Activated CD4-positive, alpha-beta T cell treated with anti-CD3 and anti-CD28 coated beads for 4 hours (primary cell): ENCODE results near the gene HS6ST2.
"Not testable (repeated sequence)": the region's sequence is repeated elsewhere in the genome, so short reads cannot be mapped to it uniquely, and the experiment has no call there.

Experiments used
- DNase-seq, 2 donors: peaks; one replicate each; pipeline ENCODE4 v3.0.0-alpha.2; 2020

HS6ST2 gene

DNA sequence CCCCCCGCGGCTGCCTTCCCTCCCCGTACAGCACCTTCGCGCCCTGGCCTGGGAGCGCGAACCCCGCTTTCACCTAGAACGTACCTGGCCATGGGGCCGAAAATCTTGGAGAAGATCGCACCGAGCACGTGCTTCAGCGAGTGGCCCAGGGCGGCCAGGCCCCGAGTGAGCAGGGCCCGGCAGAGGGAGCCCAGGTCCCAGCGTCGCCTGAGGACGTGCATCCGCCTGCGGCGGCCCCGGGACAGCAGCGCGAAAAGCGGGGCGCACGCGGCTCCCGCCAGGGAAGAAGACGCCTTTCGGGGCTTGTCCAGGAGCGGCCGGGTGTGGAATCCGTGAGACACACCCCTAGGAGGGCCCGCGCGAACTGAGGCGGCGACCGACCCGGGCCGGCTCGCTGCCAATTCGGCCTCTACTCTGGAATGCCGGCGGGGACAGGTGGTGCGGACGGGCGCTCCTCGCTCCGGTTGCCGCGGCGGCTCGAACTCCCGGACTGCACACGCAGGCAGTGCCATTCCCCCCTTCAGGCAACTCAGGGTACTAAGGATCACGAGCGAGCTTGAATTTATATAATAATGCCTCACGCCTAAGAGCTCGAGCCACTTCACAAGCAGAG, at the start of gene HS6ST2:
Gene HS6ST2 (minus strand): TSS at position 539 of the 613 bp plus-strand sequence.
- no peak for DNase-seq

DNA sequence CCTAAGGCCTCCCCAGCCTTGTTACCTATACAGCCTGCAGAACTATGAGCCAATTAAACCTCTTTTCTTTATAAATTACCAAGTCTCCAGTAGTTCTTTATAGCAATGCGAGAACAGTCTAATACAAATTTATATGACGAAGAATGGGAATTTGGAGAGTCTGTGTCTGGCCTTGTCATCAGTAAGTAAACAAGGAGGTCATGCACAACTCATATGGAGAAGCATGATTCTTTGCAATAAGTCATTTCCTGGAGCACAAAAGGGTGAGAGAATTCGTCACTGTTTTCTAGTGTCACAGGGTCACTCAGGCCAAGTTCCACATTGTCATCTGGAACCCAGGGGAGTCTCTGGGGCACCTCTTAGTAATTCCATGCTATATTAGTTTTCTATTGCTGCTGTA, 49.0 kb upstream of the HS6ST2 start:
- no peak for DNase-seq

DNA sequence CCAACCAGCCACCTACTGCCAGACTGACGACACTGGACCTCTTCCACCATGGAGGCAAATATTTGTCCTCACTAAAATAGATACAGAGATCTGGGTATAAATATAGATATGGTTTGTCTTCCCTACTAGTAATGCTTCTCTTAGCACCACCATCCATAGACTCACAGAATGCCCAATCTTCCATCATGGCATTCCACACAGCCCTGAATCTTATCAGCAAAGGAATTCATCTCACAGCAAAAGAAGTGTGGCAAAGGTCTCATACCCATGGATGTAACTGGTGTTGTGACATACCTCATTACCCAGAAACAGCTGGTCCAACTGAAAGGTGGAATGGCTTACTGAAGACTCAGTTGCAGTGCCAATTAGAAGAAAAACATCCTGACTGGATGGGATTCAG, 47.2 kb upstream of the HS6ST2 start:
- no peak for DNase-seq

DNA sequence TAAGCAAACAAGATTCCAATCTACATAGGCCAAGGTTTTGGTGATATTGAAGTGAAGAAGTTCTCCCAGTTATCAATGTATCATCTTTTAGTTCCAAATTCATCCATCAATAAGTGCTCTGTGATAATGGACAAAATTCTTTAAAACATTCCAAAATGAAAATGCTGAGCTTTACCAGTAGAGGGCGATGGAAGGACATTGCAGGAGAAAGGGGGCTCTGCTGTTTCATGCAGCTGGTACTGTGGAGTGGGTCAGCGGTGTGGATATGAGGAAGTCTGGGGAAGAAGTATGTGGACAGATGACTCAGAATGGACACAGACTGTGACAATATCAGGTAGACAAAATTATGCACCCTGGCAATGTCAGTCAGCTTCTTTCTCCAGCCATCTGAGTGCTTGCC, 46.6 kb upstream of the HS6ST2 start:
- no peak for DNase-seq

DNA sequence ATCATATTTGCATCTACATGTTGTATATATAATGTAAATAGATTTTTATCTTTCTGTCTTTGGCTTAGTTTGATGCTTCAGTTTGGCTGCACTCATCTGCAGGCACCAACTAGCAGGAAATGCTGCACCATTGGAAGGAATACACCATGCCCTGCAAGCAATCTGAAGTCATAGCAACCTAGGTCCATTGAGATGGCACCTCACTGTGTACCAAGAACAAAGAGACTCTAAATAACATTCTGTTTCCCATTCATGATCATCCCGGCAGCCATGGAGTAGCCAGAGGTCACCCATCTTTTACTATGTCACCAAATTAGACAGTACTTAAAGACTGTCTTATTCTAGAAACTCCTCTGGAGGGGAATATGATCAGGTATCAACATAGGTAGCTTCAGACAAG, 40.8 kb upstream of the HS6ST2 start:
- no peak for DNase-seq

DNA sequence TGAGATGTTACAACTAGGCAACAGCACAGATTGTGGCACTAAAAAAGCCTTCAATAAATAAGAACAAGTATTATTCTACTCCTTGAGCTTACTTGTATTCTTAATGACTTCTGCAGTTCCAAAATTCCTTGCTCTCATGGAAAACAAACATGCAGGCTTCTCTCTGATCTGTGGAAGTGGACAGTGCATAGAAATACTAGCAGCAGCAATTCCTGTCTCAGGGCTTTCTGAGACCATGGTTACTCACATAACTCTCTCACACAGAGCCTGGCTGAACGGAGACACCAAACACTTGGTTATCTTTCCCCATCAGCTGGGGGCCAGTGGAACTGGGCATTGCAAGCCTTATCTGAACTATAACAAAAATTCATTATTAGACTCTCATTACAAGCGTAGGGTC, 32.4 kb upstream of the HS6ST2 start:
- DNase-seq: no peak

DNA sequence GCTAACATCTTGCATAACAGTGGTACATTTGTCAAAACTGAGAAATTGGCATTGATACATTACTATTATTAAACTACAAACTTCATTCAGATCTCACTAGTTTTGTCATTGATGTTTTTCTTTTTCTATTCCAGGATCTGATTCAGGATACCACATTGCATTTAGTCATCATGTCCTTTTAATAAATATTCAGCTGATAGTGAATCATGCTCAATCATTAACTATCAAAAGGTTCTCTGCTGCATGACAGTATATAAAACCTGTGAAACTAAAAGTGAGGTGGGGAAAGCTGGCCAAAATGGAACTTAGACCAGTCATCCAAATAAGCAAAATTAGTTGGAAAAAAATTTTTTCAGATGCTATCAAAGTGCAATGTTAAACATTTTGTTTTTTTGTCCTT, 28.1 kb upstream of the HS6ST2 start:
- DNase-seq: no peak

DNA sequence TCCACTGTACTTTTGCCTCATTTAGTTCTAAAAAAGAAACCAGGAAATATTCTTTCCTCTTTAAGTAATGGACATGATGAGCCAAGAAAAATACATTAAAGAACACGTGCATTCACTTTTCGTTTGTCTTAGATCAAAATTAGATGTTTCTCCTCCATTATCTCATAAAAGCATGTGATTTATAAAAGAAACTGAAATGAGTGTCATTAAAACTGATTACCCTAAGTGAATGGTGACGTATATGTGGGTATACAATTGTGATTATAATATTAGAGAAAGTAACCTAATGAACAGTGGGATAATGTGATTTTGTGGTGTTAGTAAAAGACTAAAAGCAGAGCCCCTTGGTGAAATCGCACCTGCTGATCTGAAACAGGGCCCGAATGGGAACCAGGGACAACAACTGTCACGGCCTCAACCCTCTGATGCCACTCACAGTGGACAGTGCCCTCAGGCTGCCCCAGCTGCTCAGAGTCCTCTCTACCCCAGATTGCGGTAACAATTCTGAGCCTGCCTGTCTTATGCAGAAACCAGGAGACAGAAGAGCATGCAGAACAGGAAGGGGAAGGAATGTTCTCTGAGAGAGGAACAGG, 25.7 kb upstream of the HS6ST2 start:
- DNase-seq: no peak

DNA sequence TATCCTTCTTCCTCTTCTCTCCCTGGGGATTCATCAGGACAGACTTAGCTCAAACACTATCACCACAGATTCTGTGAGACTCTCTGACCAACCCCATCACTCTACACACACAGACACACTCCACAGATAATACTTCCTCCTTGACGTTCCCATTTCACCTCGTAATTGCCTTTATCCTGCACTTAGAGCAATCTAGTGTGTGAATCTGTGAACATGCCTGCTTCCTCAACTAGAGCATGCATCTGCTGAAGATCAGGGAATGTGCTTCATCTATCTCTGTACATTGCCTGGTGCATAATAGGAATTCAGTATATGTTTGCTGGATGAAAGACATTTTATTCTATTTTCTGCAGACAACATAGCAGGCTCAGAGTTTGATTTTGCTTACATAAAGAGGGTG, 25.1 kb upstream of the HS6ST2 start:
- no peak for DNase-seq

DNA sequence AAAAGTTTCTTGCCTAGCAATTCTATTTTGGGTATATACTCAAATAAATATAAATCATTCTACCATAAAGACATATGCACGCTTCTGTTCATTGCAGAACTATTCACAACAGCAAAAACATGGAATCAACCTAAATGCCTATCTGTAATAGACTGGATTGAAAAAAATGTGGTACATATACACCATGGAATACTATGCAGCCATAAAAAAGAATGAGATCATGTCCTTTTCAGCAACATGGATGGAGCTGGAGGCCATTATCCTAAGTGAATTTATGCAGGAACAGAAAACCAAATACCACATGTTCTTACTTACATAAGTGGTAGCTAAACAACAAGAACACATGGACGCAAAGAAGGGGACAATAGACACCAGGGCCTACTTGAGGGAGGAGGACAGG, 21.6 kb upstream of the HS6ST2 start:
- not testable (repeated sequence) for DNase-seq

DNA sequence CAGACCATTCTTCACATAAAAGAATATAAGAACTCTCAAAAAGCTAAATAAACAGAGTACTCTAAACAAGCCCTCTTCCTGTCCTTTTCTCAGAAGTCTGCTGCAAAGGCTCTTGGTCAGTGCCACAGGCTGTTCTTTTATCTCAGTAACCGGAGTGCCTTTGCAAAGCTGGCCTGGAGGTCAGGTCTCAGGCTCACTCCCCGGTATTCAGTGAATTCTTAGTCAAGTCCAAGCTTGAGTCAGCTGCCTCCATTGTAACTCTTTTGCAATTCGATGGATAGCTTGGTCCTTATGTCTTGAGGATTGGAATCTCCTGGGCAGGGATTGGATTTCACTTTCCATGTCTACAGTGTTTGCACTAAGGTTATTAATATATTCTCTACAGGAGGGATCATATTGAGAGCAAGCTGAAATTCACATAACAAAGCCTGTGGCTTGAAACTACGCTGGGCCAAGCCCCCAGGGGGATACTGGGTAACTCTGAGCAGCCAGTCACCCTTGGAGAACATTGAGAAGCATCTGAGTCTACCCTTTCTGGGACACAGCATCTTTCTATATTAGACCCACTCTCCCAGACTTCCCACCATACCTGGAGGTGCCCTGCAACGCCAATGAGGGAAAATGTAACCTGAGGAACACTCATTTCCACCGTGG, 10.0 kb upstream of the HS6ST2 start:
- DNase-seq: no peak

DNA sequence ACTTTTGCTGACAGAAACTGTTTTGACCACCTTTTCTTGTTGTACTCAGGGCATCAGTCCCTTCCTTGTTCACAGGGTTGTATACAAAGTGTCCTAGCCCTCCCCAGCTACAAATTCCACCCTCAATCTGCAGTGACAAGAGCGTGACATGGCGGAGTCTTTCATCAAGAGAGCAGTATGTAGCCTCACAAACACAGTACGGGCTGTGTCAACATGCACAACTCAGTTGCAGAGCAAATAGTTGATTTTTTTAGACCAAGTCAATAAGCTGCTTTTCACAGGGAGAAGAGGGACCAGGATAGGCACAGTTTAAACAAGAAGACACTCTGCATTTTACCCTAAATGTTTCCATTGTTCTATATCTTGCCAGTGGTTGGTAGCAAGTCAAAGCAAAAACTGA, 8.6 kb upstream of the HS6ST2 start:
- no peak for DNase-seq

DNA sequence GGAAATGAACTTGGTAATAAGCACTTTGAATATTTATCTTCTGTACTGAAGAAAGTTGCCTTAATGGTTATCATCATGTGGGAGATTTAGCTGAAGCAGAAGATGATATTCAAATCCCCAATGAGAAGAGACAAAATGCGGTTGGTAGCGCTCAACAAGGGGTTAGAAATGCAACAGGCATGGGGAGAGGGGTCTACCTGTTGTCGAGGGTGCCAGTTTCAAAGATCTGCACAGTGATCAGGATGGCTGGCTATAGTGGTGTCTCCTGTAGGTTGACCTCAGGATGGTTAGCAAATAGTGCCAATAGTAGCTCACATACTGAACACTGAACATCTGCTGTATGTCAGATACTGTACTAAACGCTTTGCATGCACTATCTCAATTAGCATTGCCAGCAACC, 7.0 kb upstream of the HS6ST2 start:
- no peak for DNase-seq

DNA sequence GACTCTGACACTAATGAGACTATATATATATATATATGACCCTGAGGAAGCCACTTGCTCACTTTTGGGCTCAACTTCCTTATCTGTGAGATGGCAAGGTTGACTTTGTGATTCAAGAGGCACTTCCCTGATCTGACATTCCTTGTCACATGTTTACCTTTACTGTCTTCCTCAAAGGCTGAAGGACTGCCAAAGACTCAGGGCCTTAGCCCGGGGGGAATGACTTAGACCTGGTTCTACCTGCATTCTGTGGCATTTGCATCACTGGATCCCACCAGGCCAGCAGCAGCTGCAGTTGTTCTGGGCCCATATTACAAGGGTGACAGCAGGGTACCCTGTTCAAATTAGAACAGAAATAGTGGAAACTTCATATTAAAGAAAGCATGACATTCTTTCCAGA, 3.1 kb upstream of the HS6ST2 start:
- DNase-seq: no peak

DNA sequence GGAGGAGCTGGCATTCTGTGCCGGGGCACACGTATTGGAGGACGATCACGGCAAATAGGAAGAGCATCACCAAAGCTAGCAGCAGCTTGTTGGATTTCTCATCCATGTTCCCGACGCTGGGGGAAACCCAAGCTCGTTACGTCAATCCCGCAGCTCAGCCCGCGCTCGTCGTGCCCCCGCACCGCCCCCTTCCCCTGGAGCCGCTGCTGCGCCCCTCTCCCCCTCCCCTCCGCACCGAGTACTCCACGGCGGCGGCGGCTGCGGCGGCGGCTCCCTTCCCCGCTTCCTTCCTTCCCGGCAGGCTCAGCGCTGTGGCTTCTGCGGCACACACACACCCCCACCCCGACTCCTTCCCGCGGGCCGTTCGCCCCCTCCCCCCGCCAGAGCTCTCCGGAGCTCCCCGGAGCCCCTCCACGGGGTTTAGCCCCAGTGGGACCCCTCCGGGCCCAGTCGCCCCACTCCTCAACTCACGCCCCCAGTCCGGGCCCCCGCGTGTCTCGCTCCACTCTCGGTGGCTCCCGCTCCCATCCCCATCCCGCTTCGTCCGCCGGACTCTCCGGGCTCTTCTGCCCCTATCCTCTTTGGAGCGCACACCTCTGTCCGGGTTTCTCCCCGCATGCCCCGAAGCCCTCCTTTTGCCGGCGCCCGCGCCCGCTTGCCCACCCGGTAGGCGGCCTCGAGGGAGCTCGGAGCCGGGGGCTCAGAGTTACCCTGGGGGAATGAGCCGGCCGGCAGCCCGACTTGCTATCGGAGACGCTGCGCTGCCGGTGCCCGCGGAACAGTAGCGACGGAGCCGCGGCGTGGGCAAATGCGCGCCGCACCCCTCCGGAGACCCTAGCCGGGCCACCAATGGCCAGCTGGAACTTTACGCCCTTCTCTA, 978 bp downstream of the HS6ST2 start:
- DNase-seq: no peak

DNA sequence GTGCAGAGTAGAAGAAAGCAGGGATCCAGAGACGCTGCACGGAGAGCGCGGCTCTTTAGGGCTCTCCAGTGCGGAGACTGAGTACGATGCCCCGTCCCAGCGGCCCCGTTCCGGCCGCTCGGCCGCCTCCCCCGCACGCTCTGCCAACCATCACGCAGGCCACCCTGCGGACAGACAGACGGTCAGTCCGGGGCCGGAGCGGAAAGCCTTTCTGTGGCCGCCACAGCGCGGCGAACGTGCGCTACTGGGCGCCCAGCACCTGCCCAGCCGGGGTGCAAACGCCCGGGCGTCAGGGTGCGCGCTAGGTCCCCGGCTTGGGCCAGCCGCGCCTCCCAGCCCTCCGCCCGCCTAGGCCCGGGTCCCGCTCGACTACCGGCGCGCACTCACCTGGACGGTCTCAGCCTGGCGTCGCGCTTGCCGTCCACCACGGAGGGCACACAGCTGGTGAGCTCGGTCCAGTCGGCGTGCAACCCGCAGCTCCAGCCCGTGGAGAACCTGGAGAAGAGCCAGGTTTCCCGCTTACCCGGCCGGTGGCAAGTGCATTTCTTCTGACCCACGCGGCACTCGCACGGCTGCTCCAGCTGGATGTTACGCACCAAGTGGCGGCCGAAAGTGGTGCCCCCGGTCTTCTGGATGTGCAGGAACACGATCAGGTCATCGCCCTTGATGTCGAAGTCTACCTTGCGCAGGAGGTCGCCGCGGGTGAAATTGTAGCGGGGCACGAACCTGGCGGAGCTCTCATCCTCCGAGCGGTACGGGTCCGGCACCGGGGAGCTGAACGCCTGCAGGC, 1.8 kb downstream of the HS6ST2 start:
- no peak for DNase-seq

DNA sequence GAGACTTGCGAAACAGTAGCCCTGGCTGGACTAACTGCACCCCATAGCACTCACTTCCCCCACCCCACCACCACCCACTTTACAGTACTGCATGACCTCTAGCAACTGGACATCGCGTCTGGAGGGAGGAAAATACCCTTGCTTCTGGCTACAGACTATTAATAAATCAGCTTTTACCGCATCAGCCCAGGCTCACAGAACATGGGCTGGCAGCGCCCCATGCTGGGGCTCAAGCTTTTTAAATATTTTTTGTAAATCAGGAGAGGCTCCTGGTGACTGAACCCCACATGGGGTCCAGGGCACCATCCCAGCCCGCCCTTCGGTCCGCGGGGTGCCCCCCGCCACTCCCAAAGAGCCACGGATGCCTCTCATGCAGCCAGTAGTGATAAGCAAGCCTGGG, 2.7 kb downstream of the HS6ST2 start:
- no peak for DNase-seq

DNA sequence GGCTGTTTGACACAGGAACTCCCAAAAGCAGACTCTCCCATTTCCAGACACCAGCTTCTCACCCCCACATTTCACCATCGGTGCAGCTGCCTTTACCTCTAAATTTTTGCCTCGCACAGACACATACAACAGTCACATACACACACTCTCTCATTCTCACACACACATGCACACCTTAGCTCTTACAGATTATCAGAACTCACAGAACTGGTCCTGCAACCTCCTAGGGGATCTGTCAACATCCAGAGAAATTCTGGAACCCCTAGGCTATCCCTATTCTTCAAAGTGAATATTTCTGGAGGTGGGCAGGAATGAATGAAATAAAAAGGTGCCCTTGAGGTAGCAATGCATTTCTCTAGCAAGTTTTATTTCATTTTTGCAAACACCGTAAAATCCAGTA, 4.1 kb downstream of the HS6ST2 start:
- no peak for DNase-seq

DNA sequence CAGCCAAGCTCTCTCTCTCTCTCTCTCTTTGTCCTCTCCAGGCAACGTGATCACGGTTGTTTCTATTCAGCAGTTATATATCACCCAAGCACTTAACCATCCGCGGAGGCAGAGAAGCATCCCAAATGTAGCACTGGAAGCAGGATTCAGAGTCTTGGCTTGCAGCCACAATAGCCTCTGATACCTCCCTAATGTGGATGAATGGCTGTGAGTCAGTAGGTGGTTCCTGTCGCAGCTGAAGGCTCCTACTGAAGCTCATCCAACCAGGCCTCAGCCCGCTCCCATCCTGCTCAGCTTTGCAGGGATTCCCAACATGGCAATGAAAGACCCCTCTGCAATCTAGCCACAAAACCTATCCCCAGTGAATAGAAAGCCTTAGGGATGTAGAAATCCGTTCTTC, 5.1 kb downstream of the HS6ST2 start:
- no peak for DNase-seq

DNA sequence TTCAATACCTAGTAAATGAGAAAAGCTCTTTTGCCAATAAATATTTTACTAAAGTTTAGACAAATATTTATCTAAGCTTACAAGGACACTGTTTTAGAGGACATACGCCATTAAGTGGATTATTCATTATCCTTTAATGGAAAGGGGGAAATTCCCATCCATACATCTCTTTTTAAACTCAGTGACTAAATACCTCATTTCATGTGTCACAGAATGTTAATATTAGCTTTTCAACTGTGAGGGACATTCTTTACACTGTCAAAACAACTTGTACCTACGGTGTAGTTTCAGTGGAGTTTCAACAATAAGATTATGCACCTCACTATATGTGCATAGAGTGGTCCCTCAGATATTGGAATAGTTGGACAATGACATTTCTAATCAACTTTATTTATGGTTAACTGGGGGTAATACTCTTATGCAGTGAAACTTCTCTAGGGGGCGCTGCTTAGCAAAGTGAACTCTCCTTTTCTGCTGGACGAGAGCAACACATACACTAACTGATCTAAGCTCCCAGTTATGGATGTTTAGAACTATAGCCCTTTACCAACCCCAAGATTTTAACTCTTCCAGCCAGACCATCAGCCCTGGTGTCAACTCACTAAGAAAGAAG, 9.7 kb downstream of the HS6ST2 start:
- no peak for DNase-seq

DNA sequence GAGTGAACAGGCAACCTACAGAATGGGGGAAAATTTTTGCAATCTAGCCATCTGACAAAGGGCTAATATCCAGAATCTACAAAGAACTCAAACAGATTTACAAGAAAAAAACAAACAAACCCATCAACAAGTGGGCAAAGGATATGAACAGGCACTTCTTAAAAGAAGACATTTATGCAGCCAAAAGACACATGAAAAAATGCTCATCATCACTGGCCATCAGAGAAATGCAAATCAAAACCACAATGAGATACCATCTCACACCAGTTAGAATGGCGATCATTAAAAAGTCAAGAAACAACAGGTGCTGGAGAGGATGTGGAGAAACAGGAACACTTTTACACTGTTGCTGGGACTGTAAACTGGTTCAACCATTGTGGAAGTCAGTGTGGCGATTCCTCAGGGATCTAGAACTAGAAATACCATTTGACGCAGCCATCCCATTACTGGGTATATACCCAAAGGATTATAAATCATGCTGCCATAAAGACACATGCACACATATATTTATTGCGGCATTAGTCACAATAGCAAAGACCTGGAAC, 13.3 kb downstream of the HS6ST2 start:
- DNase-seq: not testable (repeated sequence)

DNA sequence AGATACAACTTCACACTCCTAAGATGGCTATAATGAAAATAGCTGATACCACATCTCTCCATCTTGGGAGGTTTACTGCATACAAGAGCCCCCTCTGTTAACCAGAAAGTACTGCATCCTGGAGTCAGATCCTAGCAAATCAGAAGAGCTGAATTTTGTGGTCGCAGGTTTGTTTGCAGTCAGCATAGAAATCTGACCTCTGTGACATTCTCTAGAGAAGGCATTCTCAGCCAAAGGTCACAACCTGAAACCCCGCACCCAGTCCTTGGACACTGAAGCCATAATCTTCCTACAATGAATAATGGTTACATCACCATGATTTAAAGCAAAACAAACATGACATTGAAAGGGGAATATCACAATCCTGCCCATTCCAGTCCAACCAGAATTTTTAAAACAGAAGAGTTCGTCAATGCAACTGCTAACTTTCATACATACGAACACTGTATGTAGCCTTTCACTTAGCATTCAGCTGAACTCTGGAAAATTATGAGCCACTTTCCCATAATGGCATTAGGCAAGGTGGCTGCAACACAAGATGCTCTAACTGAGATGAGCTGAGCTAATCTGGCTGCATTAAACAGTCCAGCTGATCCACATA, 17.6 kb downstream of the HS6ST2 start:
- no peak for DNase-seq
